ENCODE data around the gene PRTFDC1. TPM values are rescaled to one million over a fixed set of nuclear protein-coding genes. Genes with fewer than 3 reads are reported as not detected.

PRTFDC1 gene
- total RNA-seq, 1 donor from 2014 or later: 9.1 TPM

- no peak overlapping the region for H3K27ac ChIP-seq (ENCODE audit: low read depth, low read length)
- H3K27me3 Mint-ChIP-seq (ENCODE audit: low read depth, unreplicated experiment): no peaks in the 10 kb centered on the region
- H3K9me3 ChIP-seq (ENCODE audit: insufficient read depth, low read depth, low read length): no peaks in the 10 kb centered on the region
- H2AFZ ChIP-seq (ENCODE audit: low read depth, low read length): no peak overlapping the region
- H3K4me1 ChIP-seq (ENCODE audit: insufficient read depth, low read length): peaks cover 9% of the 10 kb centered on the region
- peak; percentile 93 for DNase-seq (ENCODE audit: low read depth)
- no peak for FAIRE-seq
- H4K20me1 ChIP-seq (ENCODE audit: insufficient read depth, low read length): no peaks in the 10 kb centered on the region
- H3K79me2 ChIP-seq (ENCODE audit: insufficient read depth, low read length): no peaks in the 10 kb centered on the region
- peaks cover 6% of the 10 kb centered on the region for H3K36me3 Mint-ChIP-seq (ENCODE audit: low read depth, unreplicated experiment)
- H3K27ac Mint-ChIP-seq (ENCODE audit: unreplicated experiment): no peak overlapping the region
- H3K4me1 Mint-ChIP-seq (ENCODE audit: low read depth, unreplicated experiment): peaks cover 6% of the 10 kb centered on the region
- peaks cover 9% of the 10 kb centered on the region for H3K9me3 Mint-ChIP-seq (ENCODE audit: unreplicated experiment)
- peak overlapping the region; percentile 5 for H3K9ac ChIP-seq (ENCODE audit: low read length)
- H3K36me3 ChIP-seq (ENCODE audit: insufficient read depth, low read length): no peaks in the 10 kb centered on the region
- H3K4me3 Mint-ChIP-seq (ENCODE audit: unreplicated experiment): no peak overlapping the region
- peak overlapping the region; percentile 34 for H3K4me2 ChIP-seq (ENCODE audit: low read length)
- H3K27me3 ChIP-seq (ENCODE audit: insufficient read depth, low read length): no peaks in the 10 kb centered on the region
- TF ChIP-seq EZH2 (IDR thresholded peaks at IDR 0.05; ENCODE audit: insufficient read depth, low read length): no peak
- no peak for TF ChIP-seq CTCF (IDR thresholded peaks at IDR 0.05; ENCODE audit: insufficient read depth, low read depth, low read length)
- H3K4me3 ChIP-seq (ENCODE audit: insufficient read depth, low read depth, low read length): no peak overlapping the region
These were observed 23.3 kb downstream of the PRTFDC1 start for GRCh38 chr10:24929056-24929544.

- Histone ChIP-seq H3K79me2 (ENCODE audit: insufficient read depth, low read length) (no peaks in the 10 kb centered on the region), H3K36me3 (ENCODE audit: insufficient read depth, low read length) (no peaks in the 10 kb centered on the region), H3K4me3 (ENCODE audit: insufficient read depth, low read depth, low read length) (no peak overlapping the region), H3K27me3 (ENCODE audit: insufficient read depth, low read length) (no peaks in the 10 kb centered on the region), H3K4me2 (ENCODE audit: low read length) (no peak overlapping the region), H3K27ac (ENCODE audit: low read depth, low read length) (no peak overlapping the region), H3K9ac (ENCODE audit: low read length) (no peak overlapping the region), H3K4me1 (ENCODE audit: insufficient read depth, low read length) (peaks cover 9% of the 10 kb centered on the region), H2AFZ (ENCODE audit: low read depth, low read length) (no peak overlapping the region), H4K20me1 (ENCODE audit: insufficient read depth, low read length) (no peaks in the 10 kb centered on the region), H3K9me3 (ENCODE audit: insufficient read depth, low read depth, low read length) (no peaks in the 10 kb centered on the region)
- H3K4me3 Mint-ChIP-seq (ENCODE audit: unreplicated experiment): no peak overlapping the region
- H3K9me3 Mint-ChIP-seq (ENCODE audit: unreplicated experiment): peaks cover 13% of the 10 kb centered on the region
- TF ChIP-seq CTCF (IDR thresholded peaks at IDR 0.05; ENCODE audit: insufficient read depth, low read depth, low read length) (no peak), EZH2 (IDR thresholded peaks at IDR 0.05; ENCODE audit: insufficient read depth, low read length) (no peak)
- H3K4me1 Mint-ChIP-seq (ENCODE audit: low read depth, unreplicated experiment): peaks cover 6% of the 10 kb centered on the region
- H3K27ac Mint-ChIP-seq (ENCODE audit: unreplicated experiment): no peak overlapping the region
- H3K36me3 Mint-ChIP-seq (ENCODE audit: low read depth, unreplicated experiment): peaks cover 9% of the 10 kb centered on the region
- FAIRE-seq (no peak), DNase-seq (ENCODE audit: low read depth) (no peak)
- no peaks in the 10 kb centered on the region for H3K27me3 Mint-ChIP-seq (ENCODE audit: low read depth, unreplicated experiment)
These were observed 24.2 kb downstream of the PRTFDC1 start for GRCh38 chr10:24928163-24928562.

- no peak for TF ChIP-seq CTCF (IDR thresholded peaks at IDR 0.05; ENCODE audit: insufficient read depth, low read depth, low read length)
- no peak for TF ChIP-seq EZH2 (IDR thresholded peaks at IDR 0.05; ENCODE audit: insufficient read depth, low read length)
- Histone ChIP-seq H3K36me3 (ENCODE audit: insufficient read depth, low read length) (no peaks in the 10 kb centered on the region), H3K27ac (ENCODE audit: low read depth, low read length) (no peak overlapping the region), H4K20me1 (ENCODE audit: insufficient read depth, low read length) (no peaks in the 10 kb centered on the region), H3K79me2 (ENCODE audit: insufficient read depth, low read length) (no peaks in the 10 kb centered on the region), H2AFZ (ENCODE audit: low read depth, low read length) (no peak overlapping the region), H3K4me1 (ENCODE audit: insufficient read depth, low read length) (peaks cover 12% of the 10 kb centered on the region), H3K9me3 (ENCODE audit: insufficient read depth, low read depth, low read length) (no peaks in the 10 kb centered on the region), H3K9ac (ENCODE audit: low read length) (no peak overlapping the region), H3K4me2 (ENCODE audit: low read length) (no peak overlapping the region), H3K27me3 (ENCODE audit: insufficient read depth, low read length) (no peaks in the 10 kb centered on the region), H3K4me3 (ENCODE audit: insufficient read depth, low read depth, low read length) (no peak overlapping the region)
- Mint-ChIP-seq H3K4me1 (ENCODE audit: low read depth, unreplicated experiment) (peaks cover 13% of the 10 kb centered on the region), H3K27ac (ENCODE audit: unreplicated experiment) (no peak overlapping the region), H3K36me3 (ENCODE audit: low read depth, unreplicated experiment) (peaks cover 9% of the 10 kb centered on the region), H3K27me3 (ENCODE audit: low read depth, unreplicated experiment) (no peaks in the 10 kb centered on the region), H3K9me3 (ENCODE audit: unreplicated experiment) (peaks cover 13% of the 10 kb centered on the region), H3K4me3 (ENCODE audit: unreplicated experiment) (no peak overlapping the region)
- no peak for DNase-seq (ENCODE audit: low read depth)
- no peak for FAIRE-seq
These were observed 25.8 kb downstream of the PRTFDC1 start for GRCh38 chr10:24926557-24926956.
